Activated T-cell treated with anti-CD3 and anti-CD28 coated beads, Interleukin-2, amount 50 U/mL, for 4 hours (primary cell): ENCODE measurements around the gene PYGO2. TPM values are rescaled to one million over a fixed set of nuclear protein-coding genes. Genes with fewer than 3 reads are reported as not detected.
"Not testable (repeated sequence)": the region's sequence is repeated elsewhere in the genome, so short reads cannot be mapped to it uniquely, and the experiment has no call there.

Experiments used
- ATAC-seq, 2 donors: fragments of 200-7000 bp; cut with Tn5 transposase; one replicate each; pipeline ENCODE4 v1.10.0; 2021
- DNase-seq: peaks from one replicate; pipeline ENCODE4 v3.0.0-alpha.2; 2020
- H3K27me3 Mint-ChIP-seq: one replicate; pipeline ENCODE4 v1.8.0; 2021; ENCODE audit warnings: low read depth, mixed read lengths
- H3K36me3 Mint-ChIP-seq: one replicate; pipeline ENCODE4 v1.8.0; 2022; ENCODE audit warnings: mixed read lengths; ENCODE audit not compliant: insufficient read depth
- H3K4me1 Mint-ChIP-seq: one replicate; pipeline ENCODE4 v1.8.0; 2021; ENCODE audit warnings: low read depth, mixed read lengths
- H3K4me3 Mint-ChIP-seq: one replicate; pipeline ENCODE4 v1.8.0; 2021; ENCODE audit warnings: mild to moderate bottlenecking, moderate library complexity, mixed read lengths
- H3K9me3 Mint-ChIP-seq: one replicate; pipeline ENCODE4 v1.8.0; 2021; ENCODE audit warnings: mixed read lengths
- total RNA-seq, 3 donors: library from RNA; stranded (reverse); gene quantifications; one replicate each; pipeline ENCODE4 v1.2.1, GENCODE V29; 2021

The PYGO2 gene
- total RNA-seq, 3 donors from 2014 or later = 27.6 to 28.3 (median 28.1) TPM

GRCh38 chr1:155003227-155003765 is 41.7 kb upstream of the PYGO2 start:
- peaks cover 1% of the 10 kb centered on the region for H3K36me3 Mint-ChIP-seq
- peak overlapping the region; percentile 91 for H3K4me3 Mint-ChIP-seq
- H3K9me3 Mint-ChIP-seq = no peaks in the 10 kb centered on the region
- DNase-seq (no peak), ATAC-seq (no peak)
- H3K4me1 Mint-ChIP-seq = peaks cover 49% of the 10 kb centered on the region
- no peaks in the 10 kb centered on the region for H3K27me3 Mint-ChIP-seq

- DNase-seq (no peak), ATAC-seq (no peak)
- Mint-ChIP-seq H3K36me3 (peaks cover 1% of the 10 kb centered on the region), H3K4me3 (peak within 1 kb of the TSS; percentile 91), H3K27me3 (no peaks in the 10 kb centered on the region), H3K9me3 (no peaks in the 10 kb centered on the region), H3K4me1 (peaks cover 52% of the 10 kb centered on the region)
Measured at GRCh38 chr1:155002464-155003226, 41.1 kb upstream of the PYGO2 start, which contains the start of gene ZBTB7B. Gene ZBTB7B (plus strand): TSS chr1:155002802. CDS start chr1:155014661, 11,859 bp downstream.

DNA sequence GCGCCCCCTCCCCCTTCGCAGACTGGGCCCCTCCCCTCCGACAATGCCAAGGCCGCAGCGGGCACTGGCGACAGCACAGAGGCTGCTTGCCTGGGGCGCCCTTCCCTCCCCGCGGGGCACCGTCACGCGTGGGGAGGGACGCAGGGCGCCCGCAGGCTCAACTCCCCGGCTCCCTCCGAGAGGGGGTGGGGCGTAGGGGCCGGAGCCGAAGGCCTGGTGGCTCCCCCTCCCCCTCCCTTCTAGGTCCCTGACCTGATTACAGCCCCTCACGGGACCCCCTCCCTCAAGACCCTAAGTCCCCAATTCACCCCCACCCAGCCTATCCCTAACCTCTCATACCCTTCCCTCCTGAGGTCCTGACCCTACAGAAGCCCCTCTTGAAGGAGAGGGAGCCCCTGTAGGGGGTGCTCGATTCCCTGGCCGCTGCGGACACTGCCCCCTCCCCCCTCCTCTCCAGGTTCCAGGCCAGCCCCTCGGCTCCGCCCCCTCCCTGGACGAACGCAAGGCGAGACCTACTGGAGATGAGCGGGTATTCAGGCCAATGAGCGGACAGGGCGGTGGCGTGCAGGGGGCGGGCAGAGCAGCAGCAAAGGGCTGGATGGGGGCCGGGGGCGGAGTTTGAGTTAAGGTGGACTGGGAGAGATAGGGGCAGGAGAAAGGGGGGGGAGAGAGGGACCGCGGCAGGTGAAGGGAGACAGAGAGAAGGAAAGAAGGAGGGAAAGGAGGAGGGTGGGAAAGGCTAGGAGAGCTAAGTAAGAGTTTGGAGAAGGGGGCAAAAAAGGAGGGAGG is 40.3 kb upstream of the PYGO2 start:
- Mint-ChIP-seq H3K36me3 (peaks cover 1% of the 10 kb centered on the region), H3K27me3 (no peaks in the 10 kb centered on the region), H3K4me3 (peak overlapping the region; percentile 88), H3K4me1 (peaks cover 55% of the 10 kb centered on the region), H3K9me3 (no peaks in the 10 kb centered on the region)
- peak; percentile 76 to 79 for ATAC-seq
- peak; percentile 95 for DNase-seq

GRCh38 chr1:155001425-155001674 is 39.8 kb upstream of the PYGO2 start:
- peak overlapping the region; percentile 88 for H3K4me3 Mint-ChIP-seq
- H3K4me1 Mint-ChIP-seq = peaks cover 50% of the 10 kb centered on the region
- H3K27me3 Mint-ChIP-seq = no peaks in the 10 kb centered on the region
- no peaks in the 10 kb centered on the region for H3K9me3 Mint-ChIP-seq
- no peaks in the 10 kb centered on the region for H3K36me3 Mint-ChIP-seq
- ATAC-seq = no peak
- no peak for DNase-seq

DNA sequence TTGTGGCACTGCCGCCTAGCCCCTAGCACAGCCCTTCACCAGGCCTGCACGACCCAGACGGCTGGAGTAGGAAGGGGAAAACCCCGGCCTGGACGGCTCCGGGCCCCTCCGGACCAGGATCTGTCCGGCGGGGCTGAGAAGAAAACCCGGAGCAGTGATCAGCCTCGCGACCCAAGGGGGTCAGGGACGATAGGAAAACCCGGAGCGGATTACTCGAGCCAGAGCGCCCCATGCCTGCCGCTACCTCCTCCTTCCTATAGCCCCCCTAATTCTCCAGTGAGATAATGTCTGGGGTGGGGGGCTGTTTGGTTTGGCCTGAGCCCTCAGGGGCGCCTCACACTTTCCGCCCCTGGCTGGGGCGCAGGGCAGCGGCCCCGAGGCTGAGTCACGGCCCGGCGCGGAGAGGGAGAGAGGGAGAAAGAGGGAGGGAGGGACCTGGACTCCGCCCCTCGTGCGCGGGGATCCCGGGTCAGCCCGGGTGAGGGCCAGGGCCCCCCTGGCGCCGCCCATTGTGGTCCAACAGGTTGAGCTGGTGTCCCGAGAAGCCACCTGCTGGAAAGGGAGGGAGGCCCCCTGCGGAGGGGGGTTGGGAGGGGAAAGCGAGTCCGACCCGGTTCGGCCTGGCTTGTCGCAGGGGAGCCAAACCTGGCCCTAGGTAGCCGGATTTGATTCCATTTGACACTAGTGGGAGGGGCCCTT is 39.3 kb upstream of the PYGO2 start:
- DNase-seq (peak; percentile 64), ATAC-seq (peak; percentile 54 to 56)
- no peaks in the 10 kb centered on the region for H3K27me3 Mint-ChIP-seq
- no peaks in the 10 kb centered on the region for H3K9me3 Mint-ChIP-seq
- peak overlapping the region; percentile 88 for H3K4me3 Mint-ChIP-seq
- peaks cover 46% of the 10 kb centered on the region for H3K4me1 Mint-ChIP-seq
- H3K36me3 Mint-ChIP-seq = no peaks in the 10 kb centered on the region

DNA sequence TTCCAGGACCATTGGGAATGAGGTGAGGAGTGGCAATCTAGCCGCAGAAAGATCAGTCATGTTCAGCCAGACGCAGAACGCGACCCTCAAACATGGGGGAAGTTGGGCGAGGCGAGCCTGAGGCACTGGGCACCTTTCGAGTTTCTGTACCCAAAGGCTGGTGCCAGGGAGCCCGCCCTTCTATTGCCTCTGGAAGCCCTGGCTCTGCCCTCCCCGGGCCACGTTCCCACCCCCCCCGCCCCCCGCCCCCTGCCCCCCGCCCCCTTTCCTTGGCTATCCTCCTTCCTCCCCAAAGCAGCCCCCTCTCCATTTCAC is 38.8 kb upstream of the PYGO2 start:
- ATAC-seq = no peak
- DNase-seq = no peak
- Mint-ChIP-seq H3K36me3 (no peaks in the 10 kb centered on the region), H3K4me3 (peak overlapping the region; percentile 81), H3K4me1 (peaks cover 43% of the 10 kb centered on the region), H3K9me3 (no peaks in the 10 kb centered on the region), H3K27me3 (no peaks in the 10 kb centered on the region)

- H3K9me3 Mint-ChIP-seq = no peaks in the 10 kb centered on the region
- DNase-seq = peak; percentile 51
- H3K4me3 Mint-ChIP-seq = peak overlapping the region; percentile 80
- peaks cover 39% of the 10 kb centered on the region for H3K4me1 Mint-ChIP-seq
- H3K27me3 Mint-ChIP-seq = no peaks in the 10 kb centered on the region
- no peak for ATAC-seq
- no peaks in the 10 kb centered on the region for H3K36me3 Mint-ChIP-seq
Measured at GRCh38 chr1:154999571-155000410, 38.2 kb upstream of the PYGO2 start.

DNA sequence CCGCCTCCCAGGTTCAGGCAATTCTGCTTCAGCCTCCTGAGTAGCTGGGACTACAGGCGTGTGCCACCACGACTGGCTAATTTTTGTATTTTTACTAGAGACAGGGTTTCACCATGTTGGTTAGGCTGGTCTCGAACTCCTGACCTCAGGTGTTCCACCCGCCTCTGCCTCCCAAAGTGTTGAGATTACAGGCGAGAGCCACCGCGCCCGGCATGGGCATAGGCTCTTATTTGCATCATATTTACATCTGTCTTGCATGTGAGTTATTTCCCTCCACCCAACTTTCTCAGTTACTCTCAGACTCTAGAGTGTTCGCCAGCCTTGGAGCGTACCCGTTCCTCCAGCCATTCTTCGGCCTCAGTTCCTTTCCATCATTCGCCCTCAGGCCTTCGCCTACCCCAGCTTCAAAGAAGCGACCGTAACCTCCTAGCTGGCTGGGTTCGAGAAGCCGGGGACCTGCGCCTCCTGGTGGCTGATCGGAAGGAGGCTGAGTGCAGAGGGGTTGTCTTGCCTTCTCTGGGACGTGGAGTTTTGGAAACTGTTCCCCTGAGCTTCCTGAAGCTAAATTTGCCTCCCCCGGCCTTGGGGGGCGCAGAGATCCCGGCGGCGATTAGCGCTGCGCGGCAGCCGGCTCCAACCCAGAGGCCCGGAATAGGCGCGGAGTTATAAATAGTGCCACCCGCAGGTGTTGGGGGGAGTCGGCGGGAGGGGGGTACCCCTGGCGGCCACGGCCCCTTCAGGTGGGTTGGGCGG is 37.4 kb upstream of the PYGO2 start:
- DNase-seq (peak; percentile 69), ATAC-seq (peak; percentile 4 to 9)
- peaks cover 31% of the 10 kb centered on the region for H3K4me1 Mint-ChIP-seq
- no peaks in the 10 kb centered on the region for H3K9me3 Mint-ChIP-seq
- H3K27me3 Mint-ChIP-seq = no peaks in the 10 kb centered on the region
- no peaks in the 10 kb centered on the region for H3K36me3 Mint-ChIP-seq
- H3K4me3 Mint-ChIP-seq = peak overlapping the region; percentile 76

DNA sequence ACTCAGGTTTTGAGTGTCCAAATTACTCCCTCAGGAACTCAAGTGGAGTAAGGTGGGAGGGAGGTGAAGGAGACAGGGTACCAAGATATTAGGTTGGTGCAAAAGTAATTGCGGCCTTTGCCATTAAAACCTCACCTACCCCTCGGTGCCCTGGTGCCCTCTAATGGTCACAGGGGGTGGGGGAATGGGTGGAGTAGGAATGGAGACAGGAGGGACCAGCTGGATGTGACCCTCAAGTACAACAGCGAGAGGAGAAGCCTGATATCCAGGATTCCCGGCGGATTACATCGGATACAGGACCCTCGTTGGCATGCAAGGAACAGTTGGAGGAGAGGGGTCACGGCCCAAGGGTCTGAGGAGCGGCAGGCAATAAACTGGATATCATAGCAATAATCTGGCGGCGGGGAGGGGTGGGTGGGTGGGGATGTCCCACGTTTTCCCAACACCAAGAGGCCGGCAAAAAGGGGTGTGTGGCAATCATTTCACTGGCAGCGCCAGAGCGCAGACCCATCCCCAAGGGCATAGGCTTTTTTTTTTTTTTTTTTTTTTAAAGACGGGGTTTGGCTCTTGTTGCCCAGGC is 36.7 kb upstream of the PYGO2 start:
- no peak for ATAC-seq
- Mint-ChIP-seq H3K4me3 (no peak overlapping the region), H3K27me3 (no peaks in the 10 kb centered on the region), H3K9me3 (no peaks in the 10 kb centered on the region), H3K36me3 (no peaks in the 10 kb centered on the region), H3K4me1 (peaks cover 27% of the 10 kb centered on the region)
- no peak for DNase-seq

- Mint-ChIP-seq H3K9me3 (no peaks in the 10 kb centered on the region), H3K4me1 (peaks cover 27% of the 10 kb centered on the region), H3K27me3 (no peaks in the 10 kb centered on the region), H3K36me3 (peaks cover 2% of the 10 kb centered on the region), H3K4me3 (no peak overlapping the region)
- no peak for ATAC-seq
- DNase-seq = no peak
Measured at GRCh38 chr1:154996966-154997701, 35.6 kb upstream of the PYGO2 start.

DNA sequence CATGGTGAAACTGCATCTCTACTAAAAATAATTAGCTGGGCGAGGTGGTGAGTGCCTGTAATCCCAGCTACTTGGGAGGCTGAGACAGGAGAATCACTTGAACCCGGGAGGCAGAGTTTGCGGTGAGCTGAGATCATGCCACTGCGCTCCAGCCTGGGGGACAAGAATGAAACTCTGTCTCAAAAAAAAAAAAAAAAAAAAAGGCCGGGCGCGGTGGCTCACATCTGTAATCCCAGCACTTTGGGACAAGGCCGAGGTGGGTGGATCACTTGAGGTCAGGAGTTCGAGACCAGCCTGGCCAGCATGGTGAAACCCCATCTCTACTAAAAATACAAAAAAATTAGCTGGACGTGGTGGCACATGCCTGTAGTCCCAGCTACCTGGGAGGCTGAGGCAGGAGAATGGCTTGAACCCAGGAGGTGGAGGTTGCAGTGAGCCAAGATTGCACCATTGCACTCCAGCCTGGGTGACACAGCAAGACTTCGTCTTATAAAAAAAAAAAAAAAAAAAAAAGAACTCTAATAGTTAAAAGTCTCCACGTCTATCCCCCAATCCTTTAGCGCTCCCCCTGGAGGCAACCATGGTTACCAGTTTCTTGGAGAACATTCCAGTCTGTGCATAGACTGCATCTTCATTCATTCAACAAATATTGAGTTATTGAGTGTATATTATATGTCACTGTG is 33.9 kb upstream of the PYGO2 start:
- H3K9me3 Mint-ChIP-seq, DNase-seq, ATAC-seq, H3K27me3 Mint-ChIP-seq, H3K36me3 Mint-ChIP-seq, H3K4me3 Mint-ChIP-seq: not testable (repeated sequence)
- H3K4me1 Mint-ChIP-seq = peaks cover 27% of the 10 kb centered on the region

DNA sequence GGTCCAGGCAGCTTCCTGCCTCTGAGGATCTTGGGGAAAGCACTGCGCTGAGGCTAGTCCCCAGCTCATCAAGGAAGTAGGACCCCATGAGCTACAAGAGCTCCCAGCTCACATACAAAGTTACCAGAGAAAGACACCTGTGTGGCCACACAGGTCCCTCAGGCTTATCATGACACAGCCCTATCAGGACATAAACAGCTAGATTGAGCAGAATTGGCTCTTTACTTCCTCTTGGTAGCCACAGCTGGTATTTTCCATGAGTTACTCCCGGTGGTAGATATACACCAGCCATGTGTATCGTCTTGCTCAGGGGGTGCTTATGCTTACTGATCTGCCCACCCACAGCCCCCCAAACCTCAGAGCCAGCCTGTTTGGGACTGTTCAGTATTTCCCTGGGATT is 33.0 kb upstream of the PYGO2 start:
- H3K27me3 Mint-ChIP-seq = no peaks in the 10 kb centered on the region
- no peak for DNase-seq
- peaks cover 22% of the 10 kb centered on the region for H3K4me1 Mint-ChIP-seq
- H3K9me3 Mint-ChIP-seq = no peaks in the 10 kb centered on the region
- peaks cover 5% of the 10 kb centered on the region for H3K36me3 Mint-ChIP-seq
- no peak overlapping the region for H3K4me3 Mint-ChIP-seq
- ATAC-seq = no peak
